Stomach (tissue), 4 donors: ENCODE measurements around the gene DHCR7.

Source experiments
- CTCF ChIP-seq, 7 experiments: fragments of 450-650 bp in 4 of 7; fragments of 200-600 bp in 3 of 7; sonication (generic) in 3 of 7; IDR thresholded peaks; one replicate each; pipeline ENCODE4 v1.5.1; 2016 to 2019; ENCODE audit warnings: antibody characterized with exemption in 7 of 7, control low read depth in 2 of 7, mild to moderate bottlenecking in 1 of 7
- EP300 ChIP-seq: sonication (generic); formaldehyde crosslinking; IDR thresholded peaks from one replicate; pipeline ENCODE4 v1.6.1; 2017; ENCODE audit warnings: antibody characterized with exemption
- POLR2A ChIP-seq, 4 donors: fragments of 450-650 bp; IDR thresholded peaks; one replicate each; pipeline ENCODE4 v1.6.1; 2016; ENCODE audit warnings: antibody characterized with exemption in 4 of 4, control low read depth in 2 of 4, mild to moderate bottlenecking in 1 of 4, moderate library complexity in 1 of 4
- POLR2AphosphoS5 ChIP-seq, 3 donors: sonication (generic); formaldehyde crosslinking; IDR thresholded peaks; one replicate each; pipeline ENCODE4 v1.6.1; 2016; ENCODE audit warnings: antibody characterized with exemption in 3 of 3

- no peak for TF ChIP-seq CTCF (IDR thresholded peaks at IDR 0.05)
- no peak for TF ChIP-seq EP300
- TF ChIP-seq POLR2A (IDR thresholded peaks at IDR 0.05) = no peak
- no peak for TF ChIP-seq POLR2AphosphoS5 (IDR thresholded peaks at IDR 0.05)
Observed at GRCh38 chr11:71478528-71478840, 30.3 kb upstream of the DHCR7 start.
